ENCODE results near the gene TBC1D5.
"Not testable (repeated sequence)": the region's sequence is repeated elsewhere in the genome, so short reads cannot be mapped to it uniquely, and the experiment has no call there.

DNA sequence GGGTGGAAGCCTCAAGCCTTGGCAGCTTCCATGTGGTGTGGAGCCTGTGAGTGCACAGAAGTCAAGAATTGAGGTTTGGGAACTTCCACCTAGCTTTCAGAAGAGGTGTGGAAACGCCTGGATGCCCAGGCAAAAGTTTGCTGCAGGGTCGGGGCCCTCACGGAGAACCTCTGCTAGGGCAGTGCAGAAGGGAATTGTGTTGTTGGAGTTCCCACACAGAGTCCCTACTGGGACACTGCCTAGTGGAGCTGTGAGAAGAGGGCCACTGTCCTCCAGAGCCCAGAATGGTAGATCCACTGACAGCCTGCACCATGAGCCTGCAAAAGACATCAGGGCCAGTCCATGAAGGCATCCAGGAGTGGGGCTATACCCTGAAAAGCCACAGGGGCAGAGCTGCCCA, 613.8 kb downstream of the TBC1D5 start:
- not testable (repeated sequence) for TF ChIP-seq RELA (CRISPR knock-in tag; IDR thresholded peaks at IDR 0.05; ENCODE audit: borderline replicate concordance)
- TF ChIP-seq, protein P1, sequence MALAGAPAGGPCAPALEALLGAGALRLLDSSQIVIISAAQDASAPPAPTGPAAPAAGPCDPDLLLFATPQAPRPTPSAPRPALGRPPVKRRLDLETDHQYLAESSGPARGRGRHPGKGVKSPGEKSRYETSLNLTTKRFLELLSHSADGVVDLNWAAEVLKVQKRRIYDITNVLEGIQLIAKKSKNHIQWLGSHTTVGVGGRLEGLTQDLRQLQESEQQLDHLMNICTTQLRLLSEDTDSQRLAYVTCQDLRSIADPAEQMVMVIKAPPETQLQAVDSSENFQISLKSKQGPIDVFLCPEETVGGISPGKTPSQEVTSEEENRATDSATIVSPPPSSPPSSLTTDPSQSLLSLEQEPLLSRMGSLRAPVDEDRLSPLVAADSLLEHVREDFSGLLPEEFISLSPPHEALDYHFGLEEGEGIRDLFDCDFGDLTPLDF (CRISPR knock-in tag; IDR thresholded peaks at IDR 0.05), result not testable (repeated sequence)

Data from WTC11 (cell line).